SKM-1 treated with dmso at 0.1 percent for 144 hours (cell line): ENCODE measurements around the gene CDH4.

Experiments used
- DNase-seq: peaks from one replicate; lab custom pipeline; 2025; ENCODE audit not compliant: unreplicated experiment; lab: John Stamatoyannopoulos, UW

The CDH4 gene

DNA sequence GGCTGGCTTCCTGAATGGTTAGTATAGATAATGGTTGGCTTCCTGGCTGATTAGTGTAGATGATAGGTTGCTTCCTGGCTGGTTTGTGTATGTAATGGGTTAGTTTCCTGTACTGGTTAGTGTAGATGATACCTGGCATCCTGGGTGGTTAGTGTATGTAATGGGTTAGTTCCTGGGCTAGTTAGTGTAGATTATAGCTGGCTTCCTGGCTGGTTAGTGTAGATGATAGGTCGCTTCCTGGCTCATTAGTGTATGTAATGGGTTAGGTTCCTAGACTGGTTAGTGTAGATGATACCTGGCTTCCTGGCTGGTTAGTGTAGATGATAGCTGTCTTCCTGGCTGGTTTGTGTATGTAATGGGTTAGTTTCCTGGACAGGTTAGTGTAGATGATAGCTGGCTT lies 613.3 kb downstream of the CDH4 start:
- no peak for DNase-seq

GRCh38 chr20:61866165-61866564 lies 614.1 kb downstream of the CDH4 start:
- no peak for DNase-seq

GRCh38 chr20:61868006-61868405 lies 615.9 kb downstream of the CDH4 start:
- no peak for DNase-seq

- no peak for DNase-seq
These were observed 616.5 kb downstream of the CDH4 start for GRCh38 chr20:61868466-61869090.

DNA sequence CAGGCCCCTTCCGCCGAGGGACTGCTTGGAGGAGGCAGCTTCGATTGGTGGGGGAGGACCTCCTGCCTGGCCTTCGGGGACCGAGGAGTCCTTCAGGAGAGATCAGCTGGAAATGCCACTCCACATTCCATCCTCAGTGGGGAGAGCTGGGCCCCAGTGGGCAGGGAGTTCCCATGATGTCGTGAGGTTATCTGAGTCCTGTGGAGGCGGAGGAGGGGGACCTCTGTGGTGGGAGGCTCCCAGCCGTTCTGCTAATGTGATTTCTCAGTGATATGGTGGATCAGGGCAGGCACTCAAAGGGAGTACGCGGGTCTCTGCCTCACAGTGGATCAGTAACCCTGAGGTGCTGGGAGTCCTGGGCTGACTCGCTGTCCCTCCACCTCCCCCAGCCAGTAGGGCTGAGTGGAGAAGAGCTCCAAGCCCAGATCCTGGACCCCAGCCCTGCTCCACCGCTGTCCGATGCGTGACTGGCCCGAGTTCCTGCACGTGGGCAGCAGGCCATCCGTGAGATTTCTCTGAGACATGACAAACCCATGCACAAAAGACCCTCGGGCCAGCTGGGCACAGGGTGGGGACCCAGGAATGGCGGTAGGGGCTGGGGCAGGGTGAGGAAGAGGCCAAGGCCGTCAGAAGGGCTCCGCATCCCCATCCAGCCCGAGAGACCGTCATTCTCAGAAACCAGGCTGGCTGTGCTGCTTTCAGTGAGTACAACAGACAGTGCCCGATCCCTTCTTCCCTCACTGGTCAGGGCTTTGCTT lies 617.9 kb downstream of the CDH4 start:
- DNase-seq: no peak

- DNase-seq: no peak
These were observed 619.1 kb downstream of the CDH4 start for GRCh38 chr20:61871160-61871559.

- DNase-seq: no peak
These were observed 619.9 kb downstream of the CDH4 start for GRCh38 chr20:61871913-61872312.

GRCh38 chr20:61872371-61872900 lies 620.4 kb downstream of the CDH4 start:
- DNase-seq: no peak

GRCh38 chr20:61873651-61874420 lies 621.8 kb downstream of the CDH4 start:
- no peak for DNase-seq

- no peak for DNase-seq
These were observed 622.5 kb downstream of the CDH4 start for GRCh38 chr20:61874421-61875068.

GRCh38 chr20:61875221-61875885 lies 623.3 kb downstream of the CDH4 start:
- DNase-seq: no peak

GRCh38 chr20:61875996-61876395 lies 623.9 kb downstream of the CDH4 start:
- no peak for DNase-seq

DNA sequence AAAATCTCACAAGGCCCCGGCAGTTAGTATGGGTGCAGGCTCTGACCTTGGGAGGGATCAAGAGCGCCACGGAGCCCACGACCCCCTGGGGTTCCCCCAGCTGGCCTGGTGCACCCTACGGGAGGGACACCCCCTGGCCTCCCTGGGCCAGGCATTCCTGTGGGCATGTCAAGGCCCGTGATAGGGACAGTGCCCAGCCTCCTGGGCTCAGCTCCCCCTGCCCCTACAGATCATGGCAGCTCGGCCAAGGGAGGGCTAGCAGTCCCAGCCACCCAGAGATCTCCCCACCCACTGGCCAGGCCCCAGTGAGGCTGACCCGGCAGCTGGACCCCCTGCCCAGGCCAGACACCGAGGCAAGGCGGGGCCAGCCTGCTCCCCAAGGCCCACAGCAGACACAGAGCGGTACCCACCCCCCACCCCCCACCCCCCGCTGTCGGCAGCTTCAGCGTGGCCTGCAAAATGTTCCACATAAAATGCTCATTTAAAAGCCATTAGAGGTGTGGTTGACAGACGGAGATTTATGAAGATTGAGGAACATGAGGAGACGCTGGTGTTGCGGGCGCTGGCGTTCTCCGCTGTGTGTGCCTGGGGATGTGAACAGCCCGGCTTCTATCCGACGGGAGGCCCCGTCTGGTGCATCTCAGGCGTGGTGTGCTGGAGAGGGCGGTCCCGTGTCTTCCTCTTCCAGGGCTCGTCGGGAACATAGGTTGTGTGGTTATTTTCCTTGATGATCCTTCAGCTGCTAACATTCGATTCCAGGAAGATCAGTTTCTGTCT lies 625.1 kb downstream of the CDH4 start:
- no peak for DNase-seq

GRCh38 chr20:61877776-61878477 lies 625.9 kb downstream of the CDH4 start:
- no peak for DNase-seq

- no peak for DNase-seq
These were observed 626.6 kb downstream of the CDH4 start for GRCh38 chr20:61878478-61879302.

DNA sequence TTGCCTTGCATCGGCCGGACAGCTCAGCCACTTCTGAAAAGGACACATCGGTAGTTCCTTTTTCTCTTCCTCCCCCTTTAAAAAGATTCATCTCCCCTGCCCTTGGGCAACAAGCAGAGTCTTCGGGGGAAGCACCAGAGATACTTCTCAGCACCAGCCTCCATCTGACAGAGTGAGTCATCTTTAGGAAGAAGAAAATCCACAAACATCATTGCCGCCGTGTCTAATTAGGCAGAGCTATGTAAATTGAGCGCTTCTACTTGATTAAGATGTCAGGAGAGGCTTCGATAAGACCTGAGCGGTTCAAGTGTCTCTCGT lies 627.2 kb downstream of the CDH4 start:
- no peak for DNase-seq

- no peak for DNase-seq
These were observed 627.6 kb downstream of the CDH4 start for GRCh38 chr20:61879694-61880093.

- DNase-seq: no peak
These were observed 628.6 kb downstream of the CDH4 start for GRCh38 chr20:61880706-61881105.

DNA sequence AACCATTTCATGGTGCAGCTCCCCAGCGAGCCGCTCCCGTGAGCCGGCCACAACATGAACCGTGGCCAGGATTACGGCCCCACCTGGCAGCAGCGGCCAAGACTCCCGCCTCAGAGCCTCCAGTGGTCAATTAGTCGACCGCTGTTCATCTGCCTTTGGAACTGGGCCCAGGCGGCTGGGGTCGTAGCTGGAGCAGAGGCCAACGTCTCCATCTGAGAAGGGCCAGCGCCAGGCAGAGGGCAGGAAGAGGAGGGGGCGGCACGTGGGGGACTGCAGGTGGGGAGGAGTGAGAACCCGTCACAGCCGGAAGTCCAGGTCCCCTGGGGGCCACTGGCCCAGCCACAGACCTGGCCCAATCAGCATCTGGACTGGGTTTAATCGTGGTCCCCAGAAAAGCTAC lies 629.4 kb downstream of the CDH4 start:
- DNase-seq: no peak
